HG03280 (cell line): Measurements from ENCODE around the gene SERPINA9.
A peak's percentile ranks its signal among the peaks of the same experiment; 100 is the strongest.
"Not testable (repeated sequence)": the region's sequence is repeated elsewhere in the genome, so short reads cannot be mapped to it uniquely, and the experiment has no call there.

Source experiments
- ATAC-seq: cut with Tn5 transposase; IDR thresholded peaks from one replicate; pipeline ENCODE4 v1.9.1; 2021; ENCODE audit warnings: mild to moderate bottlenecking, moderate library complexity; ENCODE audit not compliant: unreplicated experiment

Gene SERPINA9

GRCh38 chr14:94427016-94427613 is 48.9 kb downstream of the SERPINA9 start:
- ATAC-seq = no peak

- ATAC-seq = no peak
These were observed 49.5 kb downstream of the SERPINA9 start for GRCh38 chr14:94426526-94426925.

GRCh38 chr14:94424371-94424770 is 51.6 kb downstream of the SERPINA9 start:
- no peak for ATAC-seq

DNA sequence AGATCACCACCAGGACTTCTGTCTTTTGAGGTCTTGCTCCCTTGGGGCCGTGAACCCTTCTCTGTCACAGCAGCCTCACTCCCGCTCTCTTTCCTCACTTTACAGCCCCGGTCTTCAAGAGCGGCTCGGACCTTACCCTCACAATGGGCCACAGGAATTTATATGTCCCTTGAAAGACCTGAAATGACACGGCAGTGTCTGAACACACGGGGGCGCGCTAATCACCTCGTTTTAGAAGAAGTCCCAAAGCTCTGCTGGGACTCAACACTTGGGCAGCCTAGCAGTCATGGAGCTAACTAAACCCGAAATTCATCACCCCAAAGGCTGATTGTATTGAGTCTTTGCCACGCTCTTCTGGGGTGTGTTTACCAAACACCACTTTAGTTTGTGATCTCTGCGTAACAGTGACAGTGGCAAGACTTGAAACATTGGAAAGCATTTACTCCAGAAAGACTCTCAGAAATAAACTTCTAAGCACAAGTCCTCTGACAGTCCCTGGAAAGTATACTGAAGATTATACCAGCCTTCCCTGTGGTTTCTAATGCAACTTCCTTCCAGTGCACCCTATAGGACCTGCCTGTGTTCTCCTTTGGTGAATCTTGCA is 52.4 kb downstream of the SERPINA9 start:
- peak; percentile 45 for ATAC-seq

- no peak for ATAC-seq
These were observed 54.7 kb downstream of the SERPINA9 start for GRCh38 chr14:94421316-94421715.

- not testable (repeated sequence) for ATAC-seq
These were observed 58.3 kb downstream of the SERPINA9 start for GRCh38 chr14:94417497-94418205.
